ENCODE data around the gene GNPTG. TPM values are rescaled to one million over a fixed set of nuclear protein-coding genes. Genes with fewer than 3 reads are reported as not detected.

The GNPTG gene
- total and polyA plus RNA-seq, 9 of the 15 experiments (the other 6 are each of a cell fraction or from before 2014, with no cell fraction given): 0.69 to 33.3 (median 13.6) TPM

DNA sequence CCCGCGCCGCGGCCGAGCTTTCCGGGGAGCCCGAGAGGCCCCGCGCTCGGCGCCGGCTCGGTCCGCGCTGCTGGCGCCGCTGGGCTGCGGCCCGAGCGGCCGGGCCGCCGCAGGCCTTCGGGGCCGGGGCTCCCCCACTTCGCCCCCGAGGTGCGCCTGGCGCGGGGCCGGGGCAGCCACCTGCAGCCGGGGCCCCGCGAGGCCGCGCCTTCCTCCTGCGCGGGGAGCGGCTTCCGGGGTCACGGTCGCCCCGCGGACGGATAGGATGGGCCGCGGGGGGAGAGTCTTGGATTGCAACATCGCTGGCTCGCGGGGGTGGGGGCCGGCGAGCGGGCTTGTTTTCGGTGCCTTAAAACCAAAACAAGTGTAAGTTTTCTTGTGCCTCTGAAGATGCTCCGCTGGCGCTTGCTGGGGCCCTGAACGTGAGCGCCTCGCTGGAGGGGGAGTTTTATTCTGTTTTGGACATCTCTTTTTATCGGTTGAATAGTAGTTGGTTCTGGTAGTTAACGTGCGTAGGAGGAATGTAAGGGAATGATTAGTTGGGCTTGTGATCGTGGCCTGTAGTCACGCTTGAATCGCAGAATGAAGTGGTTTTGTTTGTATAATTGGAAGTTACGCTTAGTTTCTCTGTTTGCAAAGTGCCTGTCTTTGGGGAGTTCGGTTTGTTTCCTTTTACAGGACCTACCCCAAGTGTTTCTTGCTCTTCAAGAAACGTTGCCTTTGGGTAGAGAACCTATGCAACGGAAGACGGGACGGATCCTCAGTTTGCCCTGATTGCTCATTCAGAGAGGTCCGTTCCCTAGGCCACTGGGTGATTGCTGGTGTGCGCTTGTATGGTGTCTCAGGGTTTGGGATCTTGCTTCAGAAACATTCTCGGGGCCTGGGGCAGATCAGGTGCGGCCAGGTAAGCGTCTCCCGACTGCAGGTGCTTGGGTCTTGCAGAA lies 41.6 kb upstream of the GNPTG start (continued):
- TF ChIP-seq ATF3 (IDR thresholded peaks at IDR 0.05) (peak; percentile 50; the same call in 1 of the 2 replicates), ATF3 (CRISPR knock-in tag; conservative IDR thresholded peaks at IDR 0.05) (no peak), MEF2A (IDR thresholded peaks at IDR 0.05; ENCODE audit: control insufficient read depth, low read depth, low read length) (no peak), POLR2AphosphoS5 (IDR thresholded peaks at IDR 0.05; ENCODE audit: control insufficient read depth, insufficient read depth, low read depth, low read length) (0 out of 2 replicates have a peak, but pooled peaks have one; percentile 9), NRF1 (conservative IDR thresholded peaks at IDR 0.05 in 1 of 2, IDR thresholded peaks at IDR 0.05 in 1 of 2) (peak; percentile 29 to 34; a peak in 2 of 4 replicates)
- TF ChIP-seq, protein P1, sequence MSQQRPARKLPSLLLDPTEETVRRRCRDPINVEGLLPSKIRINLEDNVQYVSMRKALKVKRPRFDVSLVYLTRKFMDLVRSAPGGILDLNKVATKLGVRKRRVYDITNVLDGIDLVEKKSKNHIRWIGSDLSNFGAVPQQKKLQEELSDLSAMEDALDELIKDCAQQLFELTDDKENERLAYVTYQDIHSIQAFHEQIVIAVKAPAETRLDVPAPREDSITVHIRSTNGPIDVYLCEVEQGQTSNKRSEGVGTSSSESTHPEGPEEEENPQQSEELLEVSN (IDR thresholded peaks at IDR 0.05; ENCODE audit: borderline replicate concordance in 1 of 2, extremely low read depth in 1 of 2, insufficient read depth in 1 of 2, insufficient read length in 1 of 2, low read depth in 1 of 2, low read length in 1 of 2, poor library complexity in 1 of 2, severe bottlenecking in 1 of 2): no peak
- TF ChIP-seq, protein P2, sequence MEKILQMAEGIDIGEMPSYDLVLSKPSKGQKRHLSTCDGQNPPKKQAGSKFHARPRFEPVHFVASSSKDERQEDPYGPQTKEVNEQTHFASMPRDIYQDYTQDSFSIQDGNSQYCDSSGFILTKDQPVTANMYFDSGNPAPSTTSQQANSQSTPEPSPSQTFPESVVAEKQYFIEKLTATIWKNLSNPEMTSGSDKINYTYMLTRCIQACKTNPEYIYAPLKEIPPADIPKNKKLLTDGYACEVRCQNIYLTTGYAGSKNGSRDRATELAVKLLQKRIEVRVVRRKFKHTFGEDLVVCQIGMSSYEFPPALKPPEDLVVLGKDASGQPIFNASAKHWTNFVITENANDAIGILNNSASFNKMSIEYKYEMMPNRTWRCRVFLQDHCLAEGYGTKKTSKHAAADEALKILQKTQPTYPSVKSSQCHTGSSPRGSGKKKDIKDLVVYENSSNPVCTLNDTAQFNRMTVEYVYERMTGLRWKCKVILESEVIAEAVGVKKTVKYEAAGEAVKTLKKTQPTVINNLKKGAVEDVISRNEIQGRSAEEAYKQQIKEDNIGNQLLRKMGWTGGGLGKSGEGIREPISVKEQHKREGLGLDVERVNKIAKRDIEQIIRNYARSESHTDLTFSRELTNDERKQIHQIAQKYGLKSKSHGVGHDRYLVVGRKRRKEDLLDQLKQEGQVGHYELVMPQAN (IDR thresholded peaks at IDR 0.05; ENCODE audit: borderline replicate concordance): peak; percentile 64; the same call in 1 of the 2 replicates
- TF ChIP-seq, protein P3, sequence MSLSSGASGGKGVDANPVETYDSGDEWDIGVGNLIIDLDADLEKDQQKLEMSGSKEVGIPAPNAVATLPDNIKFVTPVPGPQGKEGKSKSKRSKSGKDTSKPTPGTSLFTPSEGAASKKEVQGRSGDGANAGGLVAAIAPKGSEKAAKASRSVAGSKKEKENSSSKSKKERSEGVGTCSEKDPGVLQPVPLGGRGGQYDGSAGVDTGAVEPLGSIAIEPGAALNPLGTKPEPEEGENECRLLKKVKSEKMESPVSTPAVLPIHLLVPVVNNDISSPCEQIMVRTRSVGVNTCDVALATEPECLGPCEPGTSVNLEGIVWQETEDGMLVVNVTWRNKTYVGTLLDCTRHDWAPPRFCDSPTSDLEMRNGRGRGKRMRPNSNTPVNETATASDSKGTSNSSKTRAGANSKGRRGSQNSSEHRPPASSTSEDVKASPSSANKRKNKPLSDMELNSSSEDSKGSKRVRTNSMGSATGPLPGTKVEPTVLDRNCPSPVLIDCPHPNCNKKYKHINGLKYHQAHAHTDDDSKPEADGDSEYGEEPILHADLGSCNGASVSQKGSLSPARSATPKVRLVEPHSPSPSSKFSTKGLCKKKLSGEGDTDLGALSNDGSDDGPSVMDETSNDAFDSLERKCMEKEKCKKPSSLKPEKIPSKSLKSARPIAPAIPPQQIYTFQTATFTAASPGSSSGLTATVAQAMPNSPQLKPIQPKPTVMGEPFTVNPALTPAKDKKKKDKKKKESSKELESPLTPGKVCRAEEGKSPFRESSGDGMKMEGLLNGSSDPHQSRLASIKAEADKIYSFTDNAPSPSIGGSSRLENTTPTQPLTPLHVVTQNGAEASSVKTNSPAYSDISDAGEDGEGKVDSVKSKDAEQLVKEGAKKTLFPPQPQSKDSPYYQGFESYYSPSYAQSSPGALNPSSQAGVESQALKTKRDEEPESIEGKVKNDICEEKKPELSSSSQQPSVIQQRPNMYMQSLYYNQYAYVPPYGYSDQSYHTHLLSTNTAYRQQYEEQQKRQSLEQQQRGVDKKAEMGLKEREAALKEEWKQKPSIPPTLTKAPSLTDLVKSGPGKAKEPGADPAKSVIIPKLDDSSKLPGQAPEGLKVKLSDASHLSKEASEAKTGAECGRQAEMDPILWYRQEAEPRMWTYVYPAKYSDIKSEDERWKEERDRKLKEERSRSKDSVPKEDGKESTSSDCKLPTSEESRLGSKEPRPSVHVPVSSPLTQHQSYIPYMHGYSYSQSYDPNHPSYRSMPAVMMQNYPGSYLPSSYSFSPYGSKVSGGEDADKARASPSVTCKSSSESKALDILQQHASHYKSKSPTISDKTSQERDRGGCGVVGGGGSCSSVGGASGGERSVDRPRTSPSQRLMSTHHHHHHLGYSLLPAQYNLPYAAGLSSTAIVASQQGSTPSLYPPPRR (CRISPR knock-in tag; IDR thresholded peaks at IDR 0.05; ENCODE audit: borderline replicate concordance): no peak
- TF ChIP-seq, protein P4, sequence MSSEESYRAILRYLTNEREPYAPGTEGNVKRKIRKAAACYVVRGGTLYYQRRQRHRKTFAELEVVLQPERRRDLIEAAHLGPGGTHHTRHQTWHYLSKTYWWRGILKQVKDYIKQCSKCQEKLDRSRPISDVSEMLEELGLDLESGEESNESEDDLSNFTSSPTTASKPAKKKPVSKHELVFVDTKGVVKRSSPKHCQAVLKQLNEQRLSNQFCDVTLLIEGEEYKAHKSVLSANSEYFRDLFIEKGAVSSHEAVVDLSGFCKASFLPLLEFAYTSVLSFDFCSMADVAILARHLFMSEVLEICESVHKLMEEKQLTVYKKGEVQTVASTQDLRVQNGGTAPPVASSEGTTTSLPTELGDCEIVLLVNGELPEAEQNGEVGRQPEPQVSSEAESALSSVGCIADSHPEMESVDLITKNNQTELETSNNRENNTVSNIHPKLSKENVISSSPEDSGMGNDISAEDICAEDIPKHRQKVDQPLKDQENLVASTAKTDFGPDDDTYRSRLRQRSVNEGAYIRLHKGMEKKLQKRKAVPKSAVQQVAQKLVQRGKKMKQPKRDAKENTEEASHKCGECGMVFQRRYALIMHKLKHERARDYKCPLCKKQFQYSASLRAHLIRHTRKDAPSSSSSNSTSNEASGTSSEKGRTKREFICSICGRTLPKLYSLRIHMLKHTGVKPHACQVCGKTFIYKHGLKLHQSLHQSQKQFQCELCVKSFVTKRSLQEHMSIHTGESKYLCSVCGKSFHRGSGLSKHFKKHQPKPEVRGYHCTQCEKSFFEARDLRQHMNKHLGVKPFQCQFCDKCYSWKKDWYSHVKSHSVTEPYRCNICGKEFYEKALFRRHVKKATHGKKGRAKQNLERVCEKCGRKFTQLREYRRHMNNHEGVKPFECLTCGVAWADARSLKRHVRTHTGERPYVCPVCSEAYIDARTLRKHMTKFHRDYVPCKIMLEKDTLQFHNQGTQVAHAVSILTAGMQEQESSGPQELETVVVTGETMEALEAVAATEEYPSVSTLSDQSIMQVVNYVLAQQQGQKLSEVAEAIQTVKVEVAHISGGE (CRISPR knock-in tag; IDR thresholded peaks at IDR 0.05): 0 out of 6 replicates have a peak, but pooled peaks of 1 of the 3 experiments have one; percentile 47
